ENCODE results near the gene PDIA5.

The PDIA5 gene

DNA sequence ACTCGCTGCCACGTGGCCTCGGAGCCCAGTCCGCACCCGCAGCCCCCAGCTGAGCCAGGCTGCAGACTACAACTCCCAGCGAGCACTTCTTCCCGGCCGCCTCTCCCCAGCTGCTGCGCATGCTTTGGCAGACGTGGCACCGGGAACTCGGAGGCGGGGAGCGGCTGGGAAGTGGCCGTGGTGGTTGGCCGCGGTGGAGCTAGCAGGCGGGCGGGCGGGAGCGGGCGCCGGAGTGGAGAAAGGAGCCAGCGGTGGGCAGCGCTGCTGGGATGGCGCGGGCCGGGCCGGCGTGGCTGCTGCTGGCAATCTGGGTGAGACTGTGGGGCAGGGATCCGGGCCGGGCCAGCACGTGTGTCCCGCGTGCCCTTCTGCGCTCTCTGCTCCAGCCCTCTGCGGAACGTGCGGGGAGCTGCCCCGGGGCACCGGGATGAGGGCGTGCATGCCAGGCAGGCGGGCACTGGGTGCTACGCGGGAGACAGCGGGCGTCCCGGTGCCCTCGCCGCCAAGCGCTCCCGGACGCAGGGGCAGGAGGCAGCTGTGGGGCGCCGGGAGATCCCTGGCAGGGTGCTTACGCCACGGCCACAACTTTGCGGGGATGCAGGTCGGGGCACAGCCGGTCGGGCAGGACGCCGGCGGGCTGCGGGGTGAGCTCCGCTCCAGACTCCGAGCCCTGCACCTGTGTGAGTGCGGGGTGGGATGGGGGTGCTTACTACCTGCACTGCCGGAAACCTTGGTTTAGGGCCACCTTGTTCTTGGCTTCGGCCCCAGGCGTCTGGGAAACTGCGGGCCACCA, at the start of gene PDIA5:
Gene PDIA5, plus strand, starts transcription at position 130 of the 793 bp plus-strand sequence. Its CDS starts 140 bp downstream, at position 270.
- DNase-seq: peak; percentile 80

DNA sequence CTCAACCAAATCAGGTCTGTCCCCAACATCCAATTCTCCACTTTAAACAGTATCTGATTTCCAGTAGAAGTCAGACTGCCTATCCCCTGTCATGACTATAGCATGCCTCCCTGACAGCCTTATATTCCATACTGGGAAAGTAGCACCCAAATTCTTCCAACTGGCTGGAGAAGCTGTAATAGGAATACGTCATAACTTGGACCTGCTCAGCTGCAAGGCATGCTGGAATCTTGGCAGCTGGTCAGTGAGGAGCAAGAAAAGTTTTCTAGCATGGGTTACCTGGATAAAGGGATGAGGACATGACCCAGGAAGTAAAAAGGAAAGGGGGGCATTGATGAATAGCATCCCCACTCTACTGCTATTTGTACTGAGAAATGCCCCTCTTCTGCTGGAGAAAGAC, 48.1 kb upstream of the PDIA5 start:
- DNase-seq: no peak

GRCh38 chr3:123019161-123019560, 47.7 kb upstream of the PDIA5 start:
- DNase-seq: no peak

GRCh38 chr3:123019591-123019990, 47.2 kb upstream of the PDIA5 start:
- DNase-seq: no peak

GRCh38 chr3:123020709-123021108, 46.1 kb upstream of the PDIA5 start:
- DNase-seq: no peak

DNA sequence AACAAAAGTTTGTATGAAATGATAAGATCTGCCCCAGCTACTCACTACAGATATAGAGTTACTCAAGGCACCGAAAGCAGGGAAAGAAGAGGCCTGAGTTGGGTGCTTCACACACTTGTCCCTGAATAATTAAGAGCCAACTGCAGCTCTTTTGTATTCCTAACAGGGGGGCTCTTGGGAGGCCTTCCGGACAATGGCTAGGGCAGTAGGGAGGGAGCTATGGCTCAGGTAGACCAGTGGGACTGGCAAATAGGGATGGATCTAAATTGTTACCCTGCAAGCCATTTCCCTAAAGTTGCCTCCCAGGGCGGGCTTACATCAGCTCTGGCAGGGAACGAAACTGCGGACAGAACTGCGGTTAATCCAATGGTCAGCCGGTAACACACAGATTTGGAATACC, 45.4 kb upstream of the PDIA5 start:
- no peak for DNase-seq

DNA sequence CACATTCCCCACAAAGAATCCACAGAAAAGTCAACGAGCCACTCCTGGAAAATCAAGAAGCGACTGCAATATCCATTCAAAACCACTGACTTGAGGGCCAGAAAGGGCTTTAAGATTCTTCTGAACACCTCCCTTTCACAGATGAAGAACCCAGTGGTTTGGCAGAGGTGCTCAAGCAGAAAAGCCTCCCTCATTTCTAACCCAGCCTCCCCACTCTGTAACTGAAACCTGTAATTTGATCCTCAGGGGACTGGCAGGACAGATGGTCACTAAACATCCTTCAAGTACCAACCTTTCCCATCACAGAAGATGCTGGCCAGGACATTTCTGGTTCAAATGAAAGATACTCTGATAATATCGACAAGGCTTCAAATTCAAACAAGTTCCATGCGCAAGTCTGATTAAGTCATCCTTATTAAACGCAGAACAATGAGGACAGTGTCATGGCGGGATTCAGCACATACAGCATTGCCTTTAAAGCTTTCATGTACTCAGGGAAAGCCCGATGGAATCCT, 44.8 kb upstream of the PDIA5 start:
- no peak for DNase-seq

DNA sequence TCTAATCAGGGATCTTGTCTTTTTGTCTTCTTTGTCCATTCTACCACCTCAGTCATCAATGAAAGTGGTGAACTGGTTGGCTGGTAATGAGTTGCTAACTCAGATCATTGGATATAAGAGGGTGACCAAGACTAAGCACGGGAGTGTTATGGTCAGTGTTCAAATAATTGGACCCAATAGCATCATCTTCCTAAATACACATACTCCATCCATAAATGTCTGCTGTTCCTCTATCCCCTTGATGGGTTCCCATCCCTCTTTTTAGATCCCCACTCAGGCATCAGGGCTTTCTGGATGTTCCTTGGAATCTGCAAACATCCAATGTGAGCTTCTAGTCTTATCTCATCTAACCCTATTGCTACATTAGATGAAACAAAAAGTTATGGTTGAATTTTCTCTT, 42.8 kb upstream of the PDIA5 start:
- DNase-seq: no peak

GRCh38 chr3:123025642-123026521, 40.9 kb upstream of the PDIA5 start:
- no peak for DNase-seq

GRCh38 chr3:123026565-123027291, 40.1 kb upstream of the PDIA5 start:
- peak; percentile 5 for DNase-seq

GRCh38 chr3:123027292-123028232, 39.3 kb upstream of the PDIA5 start, which contains the start of gene SEMA5B:
SEMA5B (minus strand) TSS chr3:123027763; CDS start chr3:122961263, 66,500 bp downstream.
- no peak for DNase-seq

DNA sequence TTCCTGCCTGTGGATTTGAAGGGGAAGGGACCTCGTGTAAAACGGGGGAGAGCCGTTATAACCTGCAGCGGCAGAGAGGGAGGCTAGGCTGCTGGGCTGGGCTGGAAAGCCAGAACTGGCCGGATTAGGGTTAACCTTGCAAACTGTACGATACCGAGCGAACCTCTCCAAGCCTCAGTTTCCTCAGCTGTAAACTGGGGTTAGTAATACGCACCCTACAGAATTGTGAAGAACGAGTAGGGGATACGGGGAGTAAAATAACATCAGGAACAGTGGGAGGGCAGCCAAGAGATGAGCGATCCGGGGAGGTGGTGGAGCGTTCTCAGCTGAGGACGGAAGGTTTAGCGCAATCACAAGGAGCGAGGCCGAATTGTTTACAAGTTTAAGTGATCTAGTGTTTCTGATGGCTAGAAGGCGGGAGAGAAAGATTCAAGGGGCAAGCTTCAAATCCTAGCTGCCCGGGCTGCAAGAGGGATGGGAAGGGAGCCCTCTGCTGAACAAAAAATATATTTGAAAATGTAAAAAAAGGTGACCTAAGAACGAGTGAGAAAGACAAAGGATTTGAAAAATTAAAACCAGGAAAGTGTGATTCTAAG, 38.5 kb upstream of the PDIA5 start:
- peak; percentile 23 for DNase-seq

GRCh38 chr3:123031051-123031450, 35.8 kb upstream of the PDIA5 start:
- no peak for DNase-seq

DNA sequence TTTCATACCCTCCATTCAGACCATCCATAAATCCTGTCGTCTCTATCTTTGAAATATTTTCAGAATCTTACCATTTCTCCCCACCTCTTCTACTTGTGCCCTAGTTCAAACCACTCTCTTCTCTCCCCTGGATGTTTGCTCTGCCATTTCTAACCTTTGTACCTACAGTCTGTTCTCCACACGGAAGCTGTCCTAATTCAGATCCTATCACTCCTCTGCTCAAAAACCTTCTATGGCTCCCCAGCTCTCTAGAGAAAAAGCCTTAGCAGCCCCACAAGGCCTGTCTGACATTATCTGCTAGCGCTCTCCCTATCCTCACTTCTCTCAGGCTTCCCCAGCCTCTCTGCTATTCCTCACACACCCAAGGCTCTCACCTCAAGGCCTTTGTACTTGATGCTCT, 34.8 kb upstream of the PDIA5 start:
- DNase-seq: no peak

GRCh38 chr3:123034120-123034519, 32.7 kb upstream of the PDIA5 start:
- no peak for DNase-seq

- DNase-seq: no peak
Observed at GRCh38 chr3:123034996-123035395, 31.8 kb upstream of the PDIA5 start.

DNA sequence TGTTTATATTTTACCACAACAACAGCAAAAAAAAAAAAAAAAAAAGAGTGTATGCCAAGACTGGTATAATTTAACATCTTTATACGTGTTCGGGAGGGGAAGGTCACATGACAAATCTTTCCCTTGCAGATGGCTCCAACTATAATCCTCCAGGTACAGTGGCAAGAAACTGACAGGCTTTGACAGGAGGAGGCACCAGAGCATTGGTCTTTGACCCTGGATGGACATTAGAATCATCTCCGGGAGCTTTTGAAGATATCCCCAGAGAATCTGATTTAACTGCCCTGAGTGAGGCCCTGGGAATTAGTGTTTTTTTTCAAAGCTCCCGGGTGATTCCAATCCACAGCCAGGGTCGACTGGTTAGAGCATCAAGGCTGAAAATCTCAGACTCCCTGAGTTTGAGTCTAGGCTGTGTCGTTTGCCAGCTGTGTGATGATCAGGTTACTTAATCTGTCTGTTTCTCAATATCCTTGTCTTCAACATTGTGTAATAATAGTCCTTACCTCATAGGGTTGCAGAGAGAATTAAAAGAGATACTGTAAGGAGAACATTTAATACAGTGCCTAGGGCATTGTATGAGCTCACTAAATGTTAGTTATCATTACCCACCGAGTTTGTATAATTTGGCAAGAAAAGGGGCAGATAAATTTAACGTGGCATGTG, 30.3 kb upstream of the PDIA5 start:
- no peak for DNase-seq

GRCh38 chr3:123037015-123037375, 29.8 kb upstream of the PDIA5 start:
- DNase-seq: no peak

DNA sequence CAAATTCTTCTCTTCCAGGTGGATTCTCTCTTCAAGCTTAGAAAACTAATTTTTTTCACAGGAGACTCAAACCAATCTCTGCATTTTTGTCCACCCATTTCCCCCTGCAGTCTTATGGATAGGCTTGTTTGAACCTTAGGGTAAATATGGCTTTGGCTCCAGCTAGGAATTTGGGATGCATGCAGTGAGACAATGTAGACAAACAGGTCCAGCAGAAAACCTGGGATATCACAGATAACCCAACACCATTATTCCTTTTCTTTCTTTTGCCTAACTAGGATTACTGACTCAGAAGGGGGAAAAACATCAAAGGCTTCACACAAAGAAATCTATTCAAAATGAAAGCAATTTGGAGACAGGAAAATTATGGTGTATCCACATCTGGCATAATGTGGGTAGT, 28.1 kb upstream of the PDIA5 start:
- no peak for DNase-seq

DNA sequence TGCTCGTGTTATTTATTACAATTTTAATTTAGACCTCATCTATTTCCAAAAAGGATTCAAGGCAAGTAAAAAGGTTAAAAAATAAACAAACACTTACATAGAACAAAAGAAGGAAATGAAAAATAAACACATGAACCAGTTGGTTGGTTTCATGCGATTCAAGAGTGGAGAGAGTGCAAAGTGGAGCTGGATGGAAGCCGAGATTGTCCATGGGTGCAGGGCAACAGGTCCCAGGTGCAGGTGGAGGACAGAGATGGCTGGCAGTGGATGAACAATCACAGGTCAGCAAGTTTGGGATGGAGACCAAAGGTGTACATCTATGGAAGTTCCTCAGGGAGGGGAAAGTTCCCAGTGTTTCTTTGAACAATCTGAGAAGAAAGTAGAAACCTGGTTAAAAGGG, 27.6 kb upstream of the PDIA5 start:
- DNase-seq: no peak

DNA sequence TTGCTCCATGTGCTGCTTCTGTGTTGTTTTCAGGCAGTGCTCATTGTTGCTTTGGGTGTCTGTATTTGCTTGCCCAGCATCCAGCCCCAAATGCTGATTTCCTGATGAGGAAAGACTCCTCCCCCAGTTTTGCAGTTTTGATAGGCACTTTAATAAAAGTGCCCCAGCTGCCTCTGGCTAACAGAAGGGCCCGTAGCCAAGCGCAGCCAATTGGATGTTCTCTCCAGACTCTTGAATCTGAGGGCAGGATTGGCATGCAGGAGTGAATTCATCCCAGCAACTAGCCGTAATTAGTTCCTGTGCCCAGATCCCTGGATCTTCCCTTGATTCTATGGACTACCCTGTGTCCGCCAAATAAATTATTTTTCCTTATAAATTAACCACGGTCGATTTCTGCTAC, 24.4 kb upstream of the PDIA5 start:
- no peak for DNase-seq

Data from stimulated activated CD4-positive, alpha-beta T cell treated with anti-CD3 and anti-CD28 coated beads, Interleukin-4, amount 100 ng/mL, for 24 hours (primary cell).